IMR-90 (cell line): Measurements from ENCODE around the gene IFFO2.

Experiments used
- BHLHE40 ChIP-seq: fragments of 150-350 bp; IDR thresholded peaks from 2 replicates; pipeline ENCODE4 v1.6.1; 2016; ENCODE audit warnings: mild to moderate bottlenecking, low read depth, low read length
- CEBPB ChIP-seq: IDR thresholded peaks from 2 replicates; pipeline ENCODE4 v1.6.1; 2012; ENCODE audit warnings: low read depth, low read length, improper control_type of control experiment
- FOS ChIP-seq: fragments of 150-350 bp; IDR thresholded peaks from 2 replicates; pipeline ENCODE4 v1.6.1; 2016; ENCODE audit warnings: low read depth, low read length
- MAFK ChIP-seq: IDR thresholded peaks from 2 replicates; pipeline ENCODE4 v1.6.1; 2012; ENCODE audit warnings: low read depth, low read length, improper control_type of control experiment
- MXI1 ChIP-seq: IDR thresholded peaks from 2 replicates; pipeline ENCODE4 v1.6.1; 2012; ENCODE audit warnings: low read depth, mild to moderate bottlenecking, low read length, moderate library complexity, borderline replicate concordance
- NFE2L2 ChIP-seq: fragments of 150-350 bp; IDR thresholded peaks from 2 replicates; pipeline ENCODE4 v1.6.1; 2016; ENCODE audit warnings: low read depth, mild to moderate bottlenecking, low read length
- POLR2A ChIP-seq: IDR thresholded peaks from 2 replicates; pipeline ENCODE4 v1.6.1; 2012; ENCODE audit warnings: mild to moderate bottlenecking, low read depth, low read length
- RAD21 ChIP-seq: IDR thresholded peaks from 2 replicates; pipeline ENCODE4 v1.6.1; 2012; ENCODE audit warnings: low read length, improper control_type of control experiment
- RFX5 ChIP-seq: IDR thresholded peaks from 2 replicates; pipeline ENCODE4 v1.8.0; 2012; ENCODE audit warnings: low read depth, mild to moderate bottlenecking, low read length, moderate library complexity
- SMC3 ChIP-seq: fragments of 150-350 bp; IDR thresholded peaks from 2 replicates; pipeline ENCODE4 v1.6.1; 2016; ENCODE audit warnings: low read depth, mild to moderate bottlenecking, antibody characterized with exemption, low read length, moderate library complexity
- TF ChIP-seq, protein P1 (sequence below): conservative IDR thresholded peaks from 2 replicates; pipeline ENCODE4 v1.5.1; 2012; ENCODE audit warnings: mild to moderate bottlenecking, low read depth, low read length, improper control_type of control experiment
- TF ChIP-seq, protein P2 (sequence below): fragments of 150-350 bp; IDR thresholded peaks from 2 replicates; pipeline ENCODE4 v1.6.1; 2017; ENCODE audit warnings: mild to moderate bottlenecking, antibody characterized with exemption, low read length, low read depth

DNA sequence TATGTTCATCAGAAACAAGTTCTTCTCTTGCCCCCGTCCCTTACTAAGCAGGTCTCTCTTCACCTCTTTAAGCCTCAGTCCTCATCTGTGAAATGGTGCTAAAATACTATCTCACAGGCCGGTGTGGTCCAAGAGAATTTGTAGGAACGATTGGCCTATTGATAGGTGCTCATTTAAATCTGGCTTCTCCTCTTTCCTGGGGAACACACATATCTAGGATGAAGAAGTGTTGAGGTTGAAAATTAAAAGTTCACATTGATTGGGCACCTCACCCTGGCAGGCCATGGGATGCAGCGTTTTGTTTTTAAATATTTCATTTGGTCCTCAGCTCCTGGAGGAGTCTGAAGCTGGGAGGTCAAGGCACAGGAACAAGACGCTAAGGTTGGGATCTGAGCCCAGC is 88.1 kb downstream of the IFFO2 start:
- TF ChIP-seq, protein P1, sequence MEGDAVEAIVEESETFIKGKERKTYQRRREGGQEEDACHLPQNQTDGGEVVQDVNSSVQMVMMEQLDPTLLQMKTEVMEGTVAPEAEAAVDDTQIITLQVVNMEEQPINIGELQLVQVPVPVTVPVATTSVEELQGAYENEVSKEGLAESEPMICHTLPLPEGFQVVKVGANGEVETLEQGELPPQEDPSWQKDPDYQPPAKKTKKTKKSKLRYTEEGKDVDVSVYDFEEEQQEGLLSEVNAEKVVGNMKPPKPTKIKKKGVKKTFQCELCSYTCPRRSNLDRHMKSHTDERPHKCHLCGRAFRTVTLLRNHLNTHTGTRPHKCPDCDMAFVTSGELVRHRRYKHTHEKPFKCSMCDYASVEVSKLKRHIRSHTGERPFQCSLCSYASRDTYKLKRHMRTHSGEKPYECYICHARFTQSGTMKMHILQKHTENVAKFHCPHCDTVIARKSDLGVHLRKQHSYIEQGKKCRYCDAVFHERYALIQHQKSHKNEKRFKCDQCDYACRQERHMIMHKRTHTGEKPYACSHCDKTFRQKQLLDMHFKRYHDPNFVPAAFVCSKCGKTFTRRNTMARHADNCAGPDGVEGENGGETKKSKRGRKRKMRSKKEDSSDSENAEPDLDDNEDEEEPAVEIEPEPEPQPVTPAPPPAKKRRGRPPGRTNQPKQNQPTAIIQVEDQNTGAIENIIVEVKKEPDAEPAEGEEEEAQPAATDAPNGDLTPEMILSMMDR: no peak
- TF ChIP-seq POLR2A (no peak), CEBPB (no peak), NFE2L2 (no peak), MXI1 (no peak), MAFK (no peak), RFX5 (no peak), RAD21 (no peak), SMC3 (no peak), BHLHE40 (no peak), FOS (no peak)
- TF ChIP-seq, protein P2, sequence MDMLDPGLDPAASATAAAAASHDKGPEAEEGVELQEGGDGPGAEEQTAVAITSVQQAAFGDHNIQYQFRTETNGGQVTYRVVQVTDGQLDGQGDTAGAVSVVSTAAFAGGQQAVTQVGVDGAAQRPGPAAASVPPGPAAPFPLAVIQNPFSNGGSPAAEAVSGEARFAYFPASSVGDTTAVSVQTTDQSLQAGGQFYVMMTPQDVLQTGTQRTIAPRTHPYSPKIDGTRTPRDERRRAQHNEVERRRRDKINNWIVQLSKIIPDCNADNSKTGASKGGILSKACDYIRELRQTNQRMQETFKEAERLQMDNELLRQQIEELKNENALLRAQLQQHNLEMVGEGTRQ: no peak
